NCI-H1417 treated with DMSO at 0.1 percent for 48 hours (cell line): ENCODE measurements around the gene TMCO4.
"Not testable (repeated sequence)": the region's sequence is repeated elsewhere in the genome, so short reads cannot be mapped to it uniquely, and the experiment has no call there.

Experiments
- DNase-seq: peaks from one replicate; lab custom pipeline; 2025; lab: John Stamatoyannopoulos, UW

TMCO4 gene

DNA sequence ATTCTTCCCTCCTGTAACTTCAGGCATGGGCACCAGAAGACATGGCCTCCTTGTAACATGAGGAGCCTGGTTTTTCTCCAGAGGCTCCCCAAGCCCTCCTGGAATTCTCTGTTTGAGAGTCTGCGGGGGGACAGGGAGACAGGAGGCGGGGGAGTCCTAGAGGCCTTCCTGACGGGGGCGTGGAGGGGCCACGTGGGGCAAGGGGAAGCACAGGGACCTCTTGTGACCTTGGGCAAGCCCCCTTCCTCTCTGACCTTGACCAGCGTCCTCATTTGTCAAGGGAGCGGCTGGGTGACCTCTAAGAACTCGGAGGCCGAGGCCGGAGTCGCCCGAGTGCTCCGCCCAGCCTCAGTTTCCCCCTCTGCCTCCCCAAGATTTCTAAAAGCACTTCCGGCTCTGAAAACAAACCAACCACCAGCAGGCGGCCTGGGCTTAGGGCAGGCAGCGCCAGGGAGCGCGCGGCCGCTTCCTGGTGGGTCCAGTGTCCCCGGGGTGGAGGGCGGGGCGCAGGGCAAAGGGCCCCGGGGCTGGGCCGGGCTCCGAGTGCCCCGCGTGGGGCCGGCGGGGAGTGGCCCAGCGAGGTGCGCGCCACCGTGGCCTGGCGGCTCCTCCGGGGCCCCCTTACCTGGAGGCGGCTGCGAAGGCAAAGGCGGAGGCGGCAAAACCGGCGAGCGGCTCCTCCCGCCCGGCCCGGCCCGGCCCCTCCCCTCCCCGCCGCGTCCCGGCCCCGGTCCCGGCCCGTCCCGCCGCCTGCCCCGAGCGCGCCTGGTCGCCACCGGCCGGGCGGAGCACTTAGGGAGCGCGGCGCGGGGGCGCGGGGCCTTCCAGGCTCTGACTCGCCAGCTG, at the start of gene TMCO4:
Gene TMCO4, minus strand, starts transcription at position 687 of the 846 bp plus-strand sequence. CDS start 19,158 bp downstream, outside the sequence.
- DNase-seq, result no peak

DNA sequence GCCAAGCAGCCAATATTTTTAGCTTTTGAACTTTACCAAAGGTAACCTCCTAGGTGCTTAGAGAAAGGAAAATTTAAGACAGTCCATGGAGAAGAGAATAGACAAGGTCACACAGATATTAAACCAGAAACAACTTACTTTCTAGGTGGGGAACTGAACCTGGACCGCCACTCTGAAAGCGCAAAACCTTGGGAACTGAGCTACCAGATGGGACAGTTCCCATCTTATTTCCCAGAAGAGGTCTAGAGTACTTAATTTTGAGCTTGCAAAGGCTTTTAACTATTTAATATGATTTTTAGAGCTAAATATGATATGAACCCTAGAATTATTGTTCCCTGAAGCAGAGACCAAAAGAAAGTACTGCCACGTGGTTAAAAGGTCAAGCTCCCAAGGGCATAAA, 49.6 kb upstream of the TMCO4 start:
- DNase-seq, result not testable (repeated sequence)

DNA sequence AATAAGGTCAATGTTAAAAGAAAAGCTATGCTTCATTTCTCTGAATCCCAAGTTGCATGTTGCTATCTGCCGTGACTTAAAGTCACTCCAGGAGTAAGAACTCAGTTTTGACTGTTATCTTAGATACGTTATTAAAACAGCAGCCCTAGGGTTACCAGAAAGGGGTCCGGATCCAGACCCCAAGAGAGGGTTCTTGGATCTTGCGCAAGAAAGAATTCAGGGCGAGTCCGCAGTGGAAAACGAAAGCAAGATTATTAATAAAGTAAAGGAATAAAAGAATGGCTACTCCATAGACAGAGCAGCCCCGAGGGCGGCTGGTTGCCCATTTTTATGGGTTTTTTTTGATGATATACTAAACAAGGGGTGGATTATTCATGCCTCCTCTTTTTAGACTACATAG, 47.6 kb upstream of the TMCO4 start:
- DNase-seq, result not testable (repeated sequence)

DNA sequence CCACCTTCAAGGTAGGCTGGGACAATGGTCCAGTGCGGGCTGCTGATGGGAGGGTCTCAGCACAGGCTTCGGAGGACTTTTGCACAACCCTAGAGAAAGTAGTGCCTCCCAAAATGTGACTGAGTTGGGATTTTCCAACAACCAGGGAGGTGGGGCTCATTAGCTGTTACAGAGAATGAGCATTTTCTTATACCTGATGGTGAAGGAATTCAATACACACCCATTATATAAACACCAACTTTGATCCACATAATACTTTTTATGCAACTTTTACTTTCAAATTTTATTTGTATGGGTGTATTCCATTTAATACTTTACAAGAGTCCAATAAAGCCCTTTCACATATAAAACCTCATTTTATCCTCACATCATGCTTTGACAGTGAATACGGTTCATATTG, 46.6 kb upstream of the TMCO4 start:
- no peak for DNase-seq

DNA sequence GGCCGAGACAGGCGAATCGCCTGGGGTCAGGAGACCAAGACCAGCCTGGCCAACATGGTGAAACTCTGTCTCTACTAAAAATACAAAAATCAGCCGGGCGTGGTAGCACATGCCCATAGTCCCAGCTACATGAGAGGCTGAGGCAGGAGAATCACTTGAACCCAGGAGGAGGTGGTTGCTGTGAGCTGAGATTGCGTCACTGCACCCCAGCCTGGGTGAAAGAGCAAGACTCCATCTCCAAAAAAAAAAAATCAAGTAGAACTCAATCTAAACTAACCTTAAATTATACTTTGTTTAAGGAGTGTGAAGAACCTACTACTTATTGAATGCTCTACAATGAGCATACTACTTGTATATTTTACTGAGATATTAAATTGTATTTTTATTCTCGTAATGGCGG, 45.8 kb upstream of the TMCO4 start:
- DNase-seq, result no peak

DNA sequence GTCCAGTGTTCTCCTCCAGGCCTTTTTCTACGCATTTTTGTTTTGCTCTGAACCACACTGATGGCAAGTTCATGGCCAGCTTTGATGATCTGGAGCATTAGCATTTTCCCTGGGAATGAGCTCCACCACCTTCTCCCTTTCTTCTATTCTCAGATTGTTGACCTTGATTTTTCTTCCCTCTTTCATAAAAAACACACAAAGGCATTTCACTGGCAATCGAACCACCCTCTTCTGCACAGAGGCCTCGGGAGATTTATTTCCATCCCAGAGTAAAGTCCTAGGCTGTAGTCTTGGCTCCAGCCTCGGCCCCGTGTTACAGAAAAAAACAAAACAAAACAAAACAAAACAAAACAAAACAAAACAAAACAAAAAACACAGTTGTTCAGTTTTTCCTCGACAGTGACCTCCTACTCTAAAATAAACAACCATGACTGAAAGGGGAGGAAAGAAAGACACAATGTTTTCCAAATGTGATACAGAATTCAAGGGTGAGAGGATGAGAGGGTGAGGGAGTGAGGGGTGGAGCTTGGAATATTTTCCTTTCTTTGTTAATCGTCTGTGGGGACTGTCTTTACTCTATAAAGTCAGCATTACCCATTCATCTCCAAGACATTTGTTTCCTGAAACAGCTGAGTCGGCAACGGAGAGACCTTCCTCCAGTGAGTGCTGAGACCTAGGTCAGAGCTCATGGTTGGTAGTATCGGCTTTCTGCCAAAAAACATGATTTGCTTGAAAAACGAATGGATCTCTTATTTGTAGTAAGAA, 45.2 kb upstream of the TMCO4 start:
- DNase-seq, result no peak

DNA sequence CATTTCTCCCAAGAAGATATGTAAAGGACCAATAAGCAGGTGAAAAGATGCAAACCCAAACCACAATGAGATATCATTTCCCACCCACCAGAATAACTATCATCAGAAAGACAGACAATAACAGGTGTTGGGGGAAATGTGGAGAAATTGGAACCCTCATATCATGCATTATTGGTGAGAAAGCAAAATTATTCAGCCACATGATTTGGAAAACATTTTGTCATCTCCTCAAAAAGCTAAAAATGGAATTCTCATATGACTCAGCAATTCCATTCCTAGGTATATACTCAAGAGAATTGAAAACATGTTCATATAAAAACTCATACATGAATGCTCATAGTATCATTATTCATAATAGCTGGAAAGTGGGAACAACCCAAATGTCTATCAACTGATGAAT, 40.5 kb upstream of the TMCO4 start:
- no peak for DNase-seq

DNA sequence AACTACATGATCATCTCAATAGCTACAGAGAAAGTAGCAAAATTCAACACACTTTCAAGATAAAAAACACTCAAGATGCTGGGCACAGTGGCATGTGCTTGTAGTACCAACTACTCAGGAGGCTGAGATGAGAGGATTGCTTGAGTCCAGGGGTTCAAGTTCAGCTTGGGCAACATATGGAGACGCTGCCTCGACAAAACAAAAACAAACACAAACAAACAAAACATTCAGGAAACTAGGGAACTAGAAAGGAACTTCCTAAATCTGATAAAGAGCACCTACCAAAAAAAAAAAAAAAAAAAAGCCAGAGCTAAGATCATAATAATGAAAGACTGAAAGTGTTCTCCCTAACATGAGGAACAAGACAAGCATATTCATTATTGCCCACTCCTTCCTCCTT, 38.1 kb upstream of the TMCO4 start:
- DNase-seq, result no peak

DNA sequence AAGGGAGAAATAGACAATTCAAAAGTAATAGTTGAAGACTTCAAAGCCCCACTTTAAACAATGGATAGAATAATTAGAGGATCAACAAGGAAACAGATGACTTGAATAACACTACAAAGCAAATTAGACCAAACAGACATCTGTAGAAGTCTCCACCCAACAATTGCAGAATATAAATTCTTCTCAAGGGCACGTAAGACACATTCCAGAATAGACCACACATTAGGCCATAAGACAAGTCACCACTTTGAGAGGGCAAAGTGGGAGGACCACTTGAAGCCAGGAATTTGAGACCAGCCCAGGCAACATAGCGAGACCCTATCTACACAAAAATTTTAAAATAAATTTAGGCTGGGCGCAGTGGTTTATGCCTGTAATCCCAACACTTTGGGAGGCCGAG, 35.9 kb upstream of the TMCO4 start:
- DNase-seq, result no peak

DNA sequence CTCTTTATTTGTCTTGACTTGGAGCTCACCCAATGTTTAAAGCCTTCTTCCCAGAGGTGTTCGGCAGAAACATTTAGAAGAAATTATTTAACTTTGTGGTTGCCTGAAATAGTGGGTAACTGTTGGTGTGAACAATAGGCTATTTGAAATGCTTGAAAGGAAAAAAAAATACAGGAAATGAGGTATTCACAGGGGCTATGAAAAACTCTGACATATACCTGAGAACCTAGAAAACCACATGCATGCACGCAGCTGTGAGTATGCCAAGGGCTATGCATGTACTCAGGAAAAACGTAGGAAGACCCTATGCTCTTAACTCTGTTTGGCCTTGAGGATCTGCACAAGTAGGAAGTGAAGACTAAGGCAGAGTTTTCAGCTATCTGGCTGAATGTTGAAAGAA, 31.7 kb upstream of the TMCO4 start:
- no peak for DNase-seq

DNA sequence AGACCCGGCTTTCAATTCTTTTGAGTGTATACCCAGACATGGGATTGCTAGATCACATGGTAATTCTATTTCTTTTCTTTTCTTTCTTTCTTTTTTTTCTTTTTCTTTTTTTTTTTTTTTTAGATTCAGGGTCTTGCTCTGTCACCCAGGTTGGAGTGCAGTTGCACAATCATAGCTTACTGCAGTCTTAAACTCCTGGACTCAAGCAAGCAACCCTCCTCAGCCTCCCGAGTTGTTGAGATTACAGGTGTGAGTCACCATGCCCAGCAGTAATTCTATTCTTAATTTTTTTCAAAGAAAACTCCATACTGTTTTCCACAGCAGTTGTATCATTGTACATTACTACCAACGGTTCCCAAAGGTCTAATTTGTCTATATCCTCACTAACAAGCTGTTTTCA, 28.8 kb upstream of the TMCO4 start:
- DNase-seq, result no peak

DNA sequence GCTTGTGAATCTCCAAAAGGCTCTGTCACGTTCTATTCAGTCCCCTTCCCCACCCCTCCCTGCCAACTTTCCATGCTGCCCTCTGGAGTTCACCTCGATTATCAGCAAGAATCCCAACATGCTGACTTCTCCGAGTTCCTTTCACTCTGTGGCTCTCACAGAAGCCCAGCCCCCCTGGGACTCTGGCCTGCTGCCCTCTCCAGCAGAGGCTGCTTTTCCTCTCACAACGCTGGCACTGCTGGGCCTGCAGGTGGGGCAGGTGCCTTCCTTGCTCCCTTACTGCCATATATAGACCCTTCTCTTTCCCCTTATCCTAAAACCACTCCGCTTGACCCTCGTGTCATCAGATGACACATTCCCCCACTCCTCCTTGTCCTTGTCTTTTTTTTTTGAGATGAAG, 25.6 kb upstream of the TMCO4 start:
- no peak for DNase-seq

DNA sequence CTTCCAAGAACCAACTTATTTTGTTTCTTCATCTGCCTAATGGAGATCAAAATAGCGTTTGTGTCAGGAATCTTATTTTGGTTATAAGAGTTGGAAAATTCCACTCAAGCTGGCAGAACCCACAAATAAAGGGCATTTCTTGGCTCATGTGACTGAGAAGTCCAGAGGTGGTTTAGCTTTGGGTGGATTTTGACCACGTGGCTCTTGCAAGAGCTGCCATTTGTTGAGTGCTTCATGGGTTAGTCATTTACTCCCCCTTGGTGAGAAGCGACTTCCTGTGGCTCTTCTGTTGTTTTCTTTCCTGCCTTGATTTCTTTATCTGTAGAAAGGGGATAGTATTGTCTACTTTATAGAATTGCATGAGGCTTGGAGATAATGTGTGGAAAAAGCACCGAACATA, 24.8 kb upstream of the TMCO4 start:
- no peak for DNase-seq

DNA sequence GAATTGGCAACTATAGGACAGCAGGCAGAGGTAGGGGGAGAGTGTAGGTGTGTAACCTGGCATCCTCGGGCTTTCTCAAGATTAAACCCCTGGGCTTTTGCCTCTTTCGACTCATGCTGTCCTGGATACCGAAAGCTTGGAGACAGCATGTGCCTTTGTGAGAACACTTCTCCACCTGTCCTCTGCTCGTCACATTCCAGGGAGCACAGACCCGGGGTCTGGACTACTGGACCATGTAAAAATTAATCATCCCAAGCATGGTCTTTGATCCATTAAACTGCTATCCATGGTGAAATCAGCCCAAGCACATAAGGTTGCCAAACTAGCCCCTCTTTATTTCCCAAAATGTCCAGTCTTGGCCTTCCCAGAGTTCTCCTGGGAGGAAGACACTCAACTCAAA, 24.3 kb upstream of the TMCO4 start:
- no peak for DNase-seq

DNA sequence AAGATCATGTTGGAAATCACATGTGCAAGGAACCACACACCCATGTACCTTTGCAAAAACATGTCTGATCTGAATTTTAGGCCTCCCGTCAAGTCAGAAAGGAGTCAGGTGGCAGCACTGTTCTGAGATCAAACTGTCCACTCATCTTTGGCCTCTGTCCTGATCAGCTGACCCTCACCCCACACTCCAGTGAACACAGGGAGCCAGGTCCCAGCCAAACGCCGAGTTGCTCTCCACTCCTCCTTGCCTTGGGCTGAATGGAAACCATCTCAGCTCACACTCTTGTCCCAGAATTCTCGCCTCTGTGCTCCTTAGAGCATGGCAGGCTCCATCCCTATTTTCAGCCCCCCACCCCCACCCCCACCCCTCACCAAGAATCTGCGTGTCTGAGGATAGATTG, 20.0 kb upstream of the TMCO4 start:
- no peak for DNase-seq

DNA sequence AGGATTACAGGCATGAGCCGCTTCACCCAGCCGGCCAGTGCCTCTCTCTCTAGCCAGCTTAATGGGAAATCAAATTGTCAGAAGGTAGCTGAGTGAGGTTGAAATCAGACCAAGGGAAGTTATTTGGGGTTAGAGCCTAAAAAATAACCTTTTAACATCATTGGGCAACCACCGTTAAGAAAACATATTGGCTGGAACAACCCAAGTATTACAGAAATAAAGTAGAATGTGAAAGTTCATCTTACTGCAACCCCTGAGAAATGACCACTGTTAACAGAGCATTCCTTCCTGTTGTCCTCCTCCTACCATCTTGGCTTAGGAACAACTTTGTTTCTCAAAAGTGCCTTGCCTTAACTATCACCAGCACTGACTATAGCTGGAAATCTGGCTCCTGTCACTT, 18.6 kb upstream of the TMCO4 start:
- DNase-seq, result no peak

DNA sequence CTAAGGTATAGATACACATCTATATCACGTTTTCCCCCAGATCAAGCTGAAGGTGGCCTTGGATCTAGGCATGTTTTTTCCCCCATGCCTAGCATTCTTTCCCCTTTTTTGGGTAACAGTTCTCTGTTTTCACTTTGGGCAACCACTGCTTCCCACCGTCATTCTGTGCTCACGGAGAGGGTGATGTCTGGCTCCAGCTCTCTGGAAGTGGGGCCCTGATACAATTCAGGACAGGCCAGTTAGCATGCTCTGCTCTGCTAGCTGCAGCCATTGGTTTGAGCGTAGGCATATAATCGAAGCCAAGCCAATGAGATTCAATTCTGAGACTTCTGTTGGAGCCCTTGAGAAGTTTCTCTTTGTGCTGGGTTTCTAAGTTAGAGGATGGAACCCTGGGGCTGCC, 17.4 kb upstream of the TMCO4 start:
- no peak for DNase-seq

DNA sequence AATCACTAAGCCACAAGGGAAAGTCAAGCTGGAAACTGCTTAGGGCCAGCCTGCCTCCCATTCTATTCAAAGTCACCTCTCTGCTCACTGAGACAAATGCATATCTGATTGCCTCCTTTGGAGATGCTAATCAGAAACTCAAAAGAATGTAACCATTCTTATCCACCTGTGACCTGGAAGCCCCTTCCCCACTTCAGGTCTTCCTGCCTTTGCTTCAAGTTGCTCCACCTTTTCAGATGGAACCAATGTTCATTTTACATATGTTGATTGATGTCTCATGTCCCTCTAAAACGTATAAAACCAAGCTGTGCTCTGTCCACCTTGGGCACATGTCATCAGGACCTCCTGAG, 17.0 kb upstream of the TMCO4 start:
- not testable (repeated sequence) for DNase-seq

DNA sequence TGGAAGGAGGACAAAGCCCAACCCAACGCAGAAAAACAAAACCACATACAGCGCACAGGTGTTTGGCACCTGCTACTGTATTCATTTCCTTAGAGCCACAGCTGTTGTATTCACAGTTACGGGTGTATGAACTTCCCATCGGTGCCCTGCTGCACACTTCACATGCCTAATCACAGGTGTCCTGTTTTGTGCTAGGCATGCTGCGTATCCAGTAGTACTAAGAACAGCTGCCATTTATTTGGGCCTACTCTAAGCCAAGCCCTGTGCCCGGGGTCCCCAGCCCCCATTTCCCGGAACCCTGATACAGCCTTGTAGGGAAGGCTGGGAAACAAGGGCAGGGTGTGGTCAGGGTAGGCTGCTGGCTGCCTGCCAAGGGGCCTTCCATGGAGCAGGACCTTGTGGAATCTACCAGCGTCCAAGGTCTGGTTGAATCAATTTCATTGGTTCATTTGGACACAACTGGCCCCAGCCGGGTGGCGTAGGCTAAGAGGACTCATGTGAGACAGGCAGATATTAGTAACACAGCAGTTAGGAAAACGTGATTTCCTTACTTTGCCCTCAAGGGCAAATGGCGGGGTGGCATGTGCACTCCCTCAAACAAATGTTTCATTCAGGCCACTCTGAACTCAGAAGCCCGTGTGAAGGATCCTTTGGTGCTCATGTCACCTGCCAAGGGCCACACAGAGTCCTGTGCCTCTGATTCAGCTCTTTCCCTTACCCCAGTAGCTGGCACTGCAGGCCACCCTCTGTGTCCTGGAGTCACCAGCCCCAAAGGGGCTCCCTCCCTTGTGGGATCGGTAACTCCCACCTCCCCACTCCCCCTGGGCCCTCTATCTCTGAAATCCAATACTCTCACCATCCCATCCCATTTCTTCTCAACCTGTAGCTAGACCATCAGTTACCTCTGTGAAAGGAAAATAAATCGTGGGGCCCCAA, 16.4 kb upstream of the TMCO4 start:
- peak; percentile 35 for DNase-seq

DNA sequence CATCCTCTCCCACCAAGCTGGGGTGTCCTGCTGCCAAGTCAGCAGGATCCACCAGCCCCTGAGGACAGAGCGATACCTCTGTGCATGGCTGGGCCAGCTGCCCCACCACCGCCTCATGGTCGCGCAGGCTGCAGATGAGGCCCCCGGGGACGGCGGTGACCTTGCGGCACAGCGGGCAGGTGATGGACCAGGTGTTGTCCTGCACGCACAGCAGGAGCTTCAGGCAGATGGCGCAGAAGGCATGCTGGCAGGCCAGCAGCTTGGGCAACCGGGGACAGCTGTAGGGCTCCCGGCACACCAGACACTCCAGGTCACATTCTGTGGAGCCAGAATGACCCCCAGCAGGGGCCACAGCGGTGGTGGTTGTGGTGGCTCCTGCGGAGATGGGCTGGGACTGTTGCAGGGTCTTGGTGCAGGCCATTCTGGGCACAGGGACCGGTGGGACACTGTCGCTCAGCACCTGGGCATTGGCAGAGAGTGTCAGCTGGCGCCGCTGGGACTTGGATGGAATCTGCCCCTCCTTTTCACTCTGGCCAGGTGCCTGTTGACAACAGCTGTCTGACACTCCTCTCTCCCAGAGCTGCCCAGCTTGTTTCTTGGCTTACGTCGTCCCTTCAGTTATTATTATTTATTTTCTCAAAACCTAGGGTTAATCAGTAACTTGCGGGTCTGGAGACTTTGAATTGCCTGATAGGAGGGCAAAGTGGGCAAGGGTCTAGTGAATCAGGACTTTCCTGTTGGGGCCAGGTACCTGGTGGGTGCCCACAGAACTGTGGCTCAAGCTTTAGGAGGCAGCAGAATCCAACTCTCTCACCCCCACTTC, 15.2 kb upstream of the TMCO4 start, which contains the start of gene RNF186:
Gene RNF186, minus strand, starts transcription at position 603 of the 823 bp plus-strand sequence. Its CDS starts 182 bp downstream, at position 421.
- peak; percentile 5 for DNase-seq

DNA sequence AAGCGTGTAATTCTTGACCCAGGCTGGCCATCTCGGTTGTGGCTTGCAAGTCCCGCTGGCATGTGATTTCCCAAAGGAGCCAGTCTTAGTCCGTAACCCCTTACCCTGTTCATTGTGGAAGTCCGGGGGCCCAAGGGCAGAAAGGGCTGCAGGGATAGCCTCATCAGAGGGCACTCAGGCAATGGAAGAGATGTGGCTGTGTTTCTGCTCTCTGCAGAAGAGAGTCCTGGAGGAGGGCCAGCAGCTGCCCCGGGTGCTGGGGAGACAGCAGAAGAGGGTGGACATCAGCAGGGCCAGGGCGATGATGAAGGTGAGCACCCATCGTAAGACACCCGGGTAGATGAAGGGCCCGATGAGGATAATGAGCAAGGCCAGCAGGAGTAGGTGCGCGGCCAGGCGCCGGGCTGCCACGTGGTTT, 14.5 kb upstream of the TMCO4 start:
- DNase-seq, result no peak

DNA sequence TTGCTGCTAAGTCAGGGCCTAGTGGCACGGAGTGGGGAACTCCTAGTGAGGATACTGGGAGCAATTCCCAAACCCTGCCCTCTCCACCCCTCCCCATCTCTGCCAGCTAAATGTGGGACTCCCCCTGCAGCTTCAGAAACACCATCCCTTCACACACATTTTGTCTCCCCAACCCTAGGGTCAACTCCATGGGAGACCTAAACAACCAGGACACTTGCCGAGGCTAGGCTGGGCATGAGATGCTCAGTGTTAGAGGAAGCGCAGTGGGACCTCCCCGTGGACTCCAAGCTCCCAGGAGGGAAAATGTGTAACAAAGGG, 13.9 kb upstream of the TMCO4 start:
- no peak for DNase-seq
